Neural progenitor cell (in vitro differentiated cells): ENCODE measurements around the gene CD63.

ENCODE experiments used
- CTCF ChIP-seq: fragments of 200-600 bp; sonication (generic); IDR thresholded peaks from 2 replicates; pipeline ENCODE4 v1.5.1; 2017; ENCODE audit warnings: antibody characterized with exemption, mild to moderate bottlenecking
- EZH2 ChIP-seq: fragments of 200-600 bp; sonication (generic); IDR thresholded peaks from 2 replicates; pipeline ENCODE4 v1.6.1; 2017; ENCODE audit warnings: antibody characterized with exemption, mild to moderate bottlenecking, moderate library complexity
- EZH2phosphoT487 ChIP-seq: fragments of 200-600 bp; sonication (generic); IDR thresholded peaks from 2 replicates; pipeline ENCODE4 v1.6.1; 2017; ENCODE audit warnings: antibody characterized with exemption

- TF ChIP-seq CTCF, result no peak
- no peak for TF ChIP-seq EZH2phosphoT487
- no peak for TF ChIP-seq EZH2
These were observed 31.9 kb upstream of the CD63 start for GRCh38 chr12:55760663-55761062.
